Lung (tissue), 12 donors: ENCODE measurements around the gene ASTN2. TPM values are rescaled to one million over a fixed set of nuclear protein-coding genes. Genes with fewer than 3 reads are reported as not detected.

Experiments used
- ATAC-seq: fragments of 200-7000 bp; cut with Tn5 transposase; one replicate; pipeline ENCODE4 v1.9.1; 2020; ENCODE audit warnings: moderate number of reproducible peaks; ENCODE audit not compliant: insufficient read depth, low FRiP score
- DNase-seq, 3 donors: peaks; one replicate each; pipeline ENCODE4 v3.0.0-alpha.2; 2013 to 2017
- H3K27ac ChIP-seq, 2 donors: one replicate each; pipeline ENCODE4 v1.5.1; 2013; ENCODE audit warnings: mild to moderate bottlenecking in 2 of 2, moderate library complexity in 2 of 2, control low read depth in 1 of 2, inconsistent platforms in 1 of 2, low read depth in 1 of 2, low read length in 1 of 2
- H3K27me3 ChIP-seq, 3 donors: one replicate each; pipeline ENCODE4 v1.5.1; 2013; ENCODE audit warnings: low read length in 2 of 3; ENCODE audit not compliant: control insufficient read depth in 3 of 3, insufficient read depth in 3 of 3
- H3K36me3 ChIP-seq, 4 donors: one replicate each; pipeline ENCODE4 v1.5.1; 2013; ENCODE audit warnings: low read length in 4 of 4, mild to moderate bottlenecking in 1 of 4, moderate library complexity in 1 of 4; ENCODE audit not compliant: control insufficient read depth in 4 of 4, insufficient read depth in 4 of 4
- H3K4me1 ChIP-seq, 5 donors: one replicate each; pipeline ENCODE4 v1.5.1; 2013; ENCODE audit warnings: low read length in 5 of 5, mild to moderate bottlenecking in 2 of 5, moderate library complexity in 1 of 5; ENCODE audit not compliant: control insufficient read depth in 5 of 5, insufficient read depth in 5 of 5
- H3K4me3 ChIP-seq: one replicate; pipeline ENCODE4 v1.5.1; 2013; ENCODE audit warnings: mild to moderate bottlenecking, control low read depth, moderate library complexity
- H3K9ac ChIP-seq, 2 donors: one replicate each; pipeline ENCODE4 v1.5.1; 2013; ENCODE audit warnings: low read length in 2 of 2, control low read depth in 1 of 2; ENCODE audit not compliant: insufficient read depth in 1 of 2
- H3K9me3 ChIP-seq, 4 donors: one replicate each; pipeline ENCODE4 v1.5.1; 2013; ENCODE audit warnings: low read length in 3 of 4, mild to moderate bottlenecking in 1 of 4, moderate library complexity in 1 of 4; ENCODE audit not compliant: control insufficient read depth in 4 of 4, insufficient read depth in 3 of 4
- CTCF ChIP-seq: IDR thresholded peaks from 2 replicates; pipeline ENCODE4 v1.5.1; 2012; ENCODE audit warnings: mild to moderate bottlenecking; ENCODE audit errors: control extremely low read depth, extremely low read depth
- WGBS, 2 donors: extraction: QIAGEN DNeasy Blood & Tissue Kit; methylation state at CpG; one replicate each; pipeline ENCODE4 v1.1.7; 2013; 5-methylcytosine and 5-hydroxymethylcytosine counted together
- polyA plus RNA-seq, 2 donors: library from polyadenylated mRNA; stranded (reverse); fragments of 200-250 nt; gene quantifications; one replicate each; pipeline ENCODE4 v1.2.1, GENCODE V29; 2013
- total RNA-seq, 2 donors: library from RNA; depleted of rRNA in 1 of 2; stranded (reverse); fragments of >200 nt in 1 of 2; gene quantifications; one replicate each; pipeline ENCODE4 v1.2.1, GENCODE V29; 2014 to 2021
- donor health status: control.
- donor health status: control.
- donor health status: Bipolar disorder and iron deficiency.
- donor health status: healthy.
- donor health status: DM: yes; HTN: yes; CAD: no.

The ASTN2 gene
- total and polyA plus RNA-seq, 4 donors, result 1.4 to 7.0 (median 3.3) TPM

- 88 to 95% methylated on average over 1 of the region's 1 CpG for WGBS, 2 donors
- no peaks in the 10 kb centered on the region for H3K27me3 ChIP-seq
- DNase-seq (no peak), ATAC-seq (no peak)
- H3K4me3 ChIP-seq, result no peak overlapping the region
- no peaks in the 10 kb centered on the region for H3K36me3 ChIP-seq
- H3K9me3 ChIP-seq, result no peaks in the 10 kb centered on the region
- H3K4me1 ChIP-seq, result no peaks in the 10 kb centered on the region
- H3K27ac ChIP-seq, result no peak overlapping the region
- TF ChIP-seq CTCF, result no peak
- no peak overlapping the region for H3K9ac ChIP-seq
Observed at GRCh38 chr9:117043159-117043558, 371.7 kb downstream of the ASTN2 start.

- ATAC-seq, result no peak
- Histone ChIP-seq H3K4me3 (no peak overlapping the region), H3K36me3 (no peaks in the 10 kb centered on the region), H3K27ac (no peak overlapping the region), H3K9ac (no peak overlapping the region), H3K9me3 (no peaks in the 10 kb centered on the region), H3K27me3 (no peaks in the 10 kb centered on the region), H3K4me1 (no peaks in the 10 kb centered on the region)
- WGBS, 2 donors, result 53 to 70% methylated on average over 1 of the region's 1 CpG
- no peak for DNase-seq
- no peak for TF ChIP-seq CTCF
Observed at GRCh38 chr9:117035546-117035945, 379.3 kb downstream of the ASTN2 start.

GRCh38 chr9:117034866-117035265, 380.0 kb downstream of the ASTN2 start:
- H3K27ac ChIP-seq, result no peak overlapping the region
- no peak for TF ChIP-seq CTCF
- no peaks in the 10 kb centered on the region for H3K36me3 ChIP-seq
- peak; percentile 13 to 53 (median 31) for DNase-seq
- WGBS, 2 donors, result 32 to 38% methylated on average over 2 of the region's 2 CpGs
- ATAC-seq, result no peak
- H3K9ac ChIP-seq, result no peak overlapping the region
- no peaks in the 10 kb centered on the region for H3K4me1 ChIP-seq
- no peaks in the 10 kb centered on the region for H3K27me3 ChIP-seq
- no peaks in the 10 kb centered on the region for H3K9me3 ChIP-seq
- no peak overlapping the region for H3K4me3 ChIP-seq

- WGBS, 2 donors, result 74 to 78% methylated on average over 3 of the region's 3 CpGs
Observed at GRCh38 chr9:117030254-117030768, 384.5 kb downstream of the ASTN2 start.

More at GRCh38 chr9:117030254-117030768, 384.5 kb downstream of the ASTN2 start:
- no peak overlapping the region for H3K9ac ChIP-seq
- H3K4me3 ChIP-seq, result no peak overlapping the region
- H3K27me3 ChIP-seq, result no peaks in the 10 kb centered on the region
- no peaks in the 10 kb centered on the region for H3K36me3 ChIP-seq
- H3K27ac ChIP-seq, result no peak overlapping the region
- ATAC-seq (no peak), DNase-seq (peak in 1 of 3 donors; percentile 1)
- H3K4me1 ChIP-seq, result no peaks in the 10 kb centered on the region
- H3K9me3 ChIP-seq, result no peaks in the 10 kb centered on the region
- TF ChIP-seq CTCF, result no peak
